ENCODE results near the gene SRSF3.
"Not testable (repeated sequence)": the region's sequence is repeated elsewhere in the genome, so short reads cannot be mapped to it uniquely, and the experiment has no call there.

Gene SRSF3

GRCh38 chr6:36605560-36606391 lies 11.6 kb downstream of the SRSF3 start:
- DNase-seq, result no peak

- not testable (repeated sequence) for DNase-seq
Observed at GRCh38 chr6:36607305-36607682, 13.1 kb downstream of the SRSF3 start.

GRCh38 chr6:36607683-36608386 lies 13.7 kb downstream of the SRSF3 start:
- no peak for DNase-seq

- DNase-seq, result no peak
Observed at GRCh38 chr6:36608788-36609563, 14.8 kb downstream of the SRSF3 start.

DNA sequence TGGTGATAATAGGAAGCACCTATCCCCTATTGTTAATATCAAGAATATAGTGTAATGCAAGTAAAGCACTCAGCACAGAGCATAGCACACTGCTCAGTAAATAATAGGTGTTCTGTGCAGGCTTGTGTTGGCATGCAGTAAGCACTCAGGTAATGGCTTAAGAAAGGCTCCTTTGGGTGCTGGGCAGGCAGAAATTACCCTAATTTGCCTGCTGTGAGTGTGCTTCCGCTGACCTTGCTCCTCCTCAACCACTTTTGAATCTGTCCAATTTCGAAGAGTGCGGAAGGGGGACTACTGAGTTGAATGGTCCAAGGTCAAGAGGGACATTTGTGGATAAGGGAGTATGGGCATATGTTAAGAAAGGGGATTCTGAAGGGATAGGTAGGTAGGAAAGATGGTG lies 15.4 kb downstream of the SRSF3 start:
- no peak for DNase-seq

GRCh38 chr6:36610041-36610955 lies 16.1 kb downstream of the SRSF3 start:
- no peak for DNase-seq

GRCh38 chr6:36610956-36611336 lies 16.8 kb downstream of the SRSF3 start:
- no peak for DNase-seq

DNA sequence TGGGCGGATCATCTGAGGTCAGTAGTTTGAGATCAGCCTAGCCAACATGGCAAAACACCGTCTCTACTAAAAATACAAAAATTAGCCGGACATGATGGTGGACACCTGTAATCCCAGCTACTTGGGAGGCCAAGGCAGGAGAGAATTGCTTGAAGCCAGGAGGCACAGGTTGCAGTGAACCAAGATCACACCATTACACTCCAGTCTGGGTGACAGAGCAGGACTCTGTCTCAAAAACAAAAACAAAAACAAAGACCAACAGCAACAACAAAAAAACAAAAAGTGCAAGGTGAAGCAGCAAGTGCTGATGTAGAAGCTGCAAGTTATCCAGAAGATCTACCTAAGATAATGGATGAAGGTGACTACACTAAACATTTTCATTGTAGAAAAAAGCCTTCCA lies 17.5 kb downstream of the SRSF3 start:
- DNase-seq, result not testable (repeated sequence)

DNA sequence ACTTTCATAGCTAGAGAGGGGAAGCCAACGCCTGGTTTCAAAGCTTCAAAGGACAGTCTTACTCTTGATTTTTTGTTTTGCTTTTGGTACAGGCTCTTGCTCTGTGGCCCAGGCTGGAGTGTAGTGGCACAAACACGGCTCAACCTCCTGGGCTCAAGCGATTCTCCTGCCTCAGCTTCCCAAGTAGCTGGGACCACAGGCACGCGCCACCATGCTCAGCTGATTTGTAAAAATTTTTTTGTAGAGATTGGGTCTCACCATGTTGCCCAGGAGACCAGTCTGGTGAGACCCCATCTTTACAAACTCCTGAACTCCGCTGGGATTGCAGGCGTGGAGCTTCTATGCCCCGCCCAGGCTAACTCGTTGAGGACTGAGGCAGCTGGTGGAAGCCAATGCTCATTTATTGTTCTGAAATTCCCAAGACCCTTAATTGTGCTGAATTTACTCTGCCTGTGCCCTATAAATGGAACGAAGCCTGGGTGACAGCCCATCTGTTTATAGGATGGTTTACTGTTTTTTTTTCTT lies 18.0 kb downstream of the SRSF3 start:
- no peak for DNase-seq

GRCh38 chr6:36613200-36613995 lies 19.2 kb downstream of the SRSF3 start:
- no peak for DNase-seq

GRCh38 chr6:36615018-36615761 lies 21.0 kb downstream of the SRSF3 start:
- DNase-seq, result no peak

- DNase-seq, result peak; percentile 58
Observed at GRCh38 chr6:36616893-36617521, 22.8 kb downstream of the SRSF3 start.

- no peak for DNase-seq
Observed at GRCh38 chr6:36618366-36619355, 24.5 kb downstream of the SRSF3 start.

DNA sequence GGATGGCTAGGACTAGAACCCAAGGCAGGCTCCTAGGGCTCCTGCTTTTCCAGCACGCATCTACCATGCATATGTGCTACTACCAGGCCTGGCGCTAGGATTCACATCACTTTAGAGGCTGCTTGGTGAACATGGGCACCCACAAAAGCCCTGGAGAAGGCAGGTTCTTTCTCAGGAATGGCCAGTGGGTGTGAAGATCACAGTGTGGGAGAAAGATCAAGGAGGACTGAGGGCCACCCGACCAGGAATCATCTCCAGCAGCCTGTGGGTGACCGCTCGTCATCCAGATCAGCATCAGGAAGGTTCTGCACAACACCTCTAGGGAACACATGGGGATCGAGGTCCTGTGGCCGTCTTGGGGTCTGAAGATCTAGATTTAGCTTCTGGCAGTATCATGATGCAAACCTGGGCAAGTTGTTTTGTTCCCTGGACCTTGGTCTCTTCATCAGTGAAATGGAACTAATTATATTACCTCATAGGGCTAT lies 27.3 kb downstream of the SRSF3 start:
- DNase-seq, result no peak

DNA sequence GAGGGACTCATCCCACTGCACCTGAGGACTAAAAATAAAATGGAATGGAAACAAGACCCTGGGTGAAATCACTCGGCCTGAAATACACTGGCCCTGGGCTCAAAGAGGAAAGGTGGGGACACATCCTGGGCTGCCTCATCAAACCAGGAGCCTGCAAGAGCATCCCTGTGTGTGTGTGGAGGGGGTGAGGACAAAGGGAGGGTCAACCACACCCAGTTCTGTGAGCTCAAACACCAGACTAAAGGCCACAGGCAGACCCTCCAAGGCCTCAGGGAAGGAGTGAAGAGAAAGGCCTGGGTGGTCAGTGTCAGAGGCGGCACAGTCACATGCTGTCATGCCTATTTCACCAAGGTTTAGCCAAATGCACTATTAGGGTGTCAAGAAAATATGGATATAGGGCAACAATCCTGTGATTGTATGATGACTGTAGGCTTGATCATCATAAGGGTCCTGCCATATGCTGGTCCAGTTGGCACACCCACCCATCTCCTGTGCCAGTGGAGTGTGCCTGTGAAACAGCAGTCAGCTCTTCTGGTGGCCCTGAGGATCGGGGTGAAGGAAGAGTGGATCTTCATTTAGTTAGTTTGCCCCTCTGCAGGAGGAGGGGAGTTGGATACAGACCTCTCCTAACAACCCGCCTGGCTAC lies 28.9 kb downstream of the SRSF3 start:
- DNase-seq, result no peak

- DNase-seq, result no peak
Observed at GRCh38 chr6:36623547-36624459, 29.6 kb downstream of the SRSF3 start.

Data from SHP77 treated with DMSO at 0.1 percent for 48 hours (cell line).